Measurements from ENCODE around the gene GAGE12J. TPM values are rescaled to one million over a fixed set of nuclear protein-coding genes. Genes with fewer than 3 reads are reported as not detected.
"Not testable (repeated sequence)": the region's sequence is repeated elsewhere in the genome, so short reads cannot be mapped to it uniquely, and the experiment has no call there.

GAGE12J gene, protein sequence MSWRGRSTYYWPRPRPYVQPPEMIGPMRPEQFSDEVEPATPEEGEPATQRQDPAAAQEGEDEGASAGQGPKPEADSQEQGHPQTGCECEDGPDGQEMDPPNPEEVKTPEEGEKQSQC
- not detected in 2 replicates for total RNA-seq (2014; rRNA removed; shearing (Covaris generic))
- not detected in 2 replicates for total RNA-seq (2022)
- Bru-seq, nascent RNA: not detected
- BruChase-seq, experiment 1, labeled RNA remaining after a 6-hour chase: not detected
- BruChase-seq, experiment 2, labeled RNA remaining after a 2-hour chase: not detected
- long read RNA-seq: 0 reads

DNA sequence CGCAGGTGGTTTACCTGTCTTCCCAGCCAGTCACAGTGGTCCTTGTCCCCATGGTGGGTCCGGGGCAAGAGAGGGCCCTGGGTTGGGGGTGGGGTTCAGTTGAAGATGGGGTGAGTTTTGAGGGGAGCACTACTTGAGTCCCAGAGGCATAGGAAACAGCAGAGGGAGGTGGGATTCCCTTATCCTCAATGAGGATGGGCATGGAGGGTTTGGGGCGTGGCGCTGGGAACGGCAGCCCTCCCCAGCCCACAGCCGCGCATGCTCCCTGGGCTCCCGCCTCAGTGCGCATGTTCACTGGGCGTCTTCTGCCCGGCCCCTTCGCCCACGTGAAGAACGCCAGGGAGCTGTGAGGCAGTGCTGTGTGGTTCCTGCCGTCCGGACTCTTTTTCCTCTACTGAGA is at the start of gene GAGE12J:
TSS of gene GAGE12J (plus strand) at position 301 of the 400 bp plus-strand sequence. CDS start 1,157 bp downstream, outside the sequence.
- DNase-seq (ENCODE audit: low spot score); H3K79me2 ChIP-seq (ENCODE audit: insufficient read depth, low read depth, low read length); BruUV-seq (replicated peaks); H3K36me3 ChIP-seq (ENCODE audit: insufficient read depth, low read length); CTCF ChIA-PET (ENCODE audit: unreplicated experiment); H3K4me2 ChIP-seq (ENCODE audit: low read length); H4K20me1 ChIP-seq (ENCODE audit: insufficient read depth, low read length); H3K27ac ChIP-seq (ENCODE audit: low read depth, low read length, poor library complexity, severe bottlenecking); H3K9me3 ChIP-seq (ENCODE audit: low read length); intact Hi-C loops (cut with micrococcal nuclease; ENCODE audit: unreplicated experiment); H3K4me1 ChIP-seq (ENCODE audit: insufficient read depth, low read length, poor library complexity, severe bottlenecking); H3K4me3 ChIP-seq (ENCODE audit: low read depth, low read length, poor library complexity, severe bottlenecking); H3K9me2 ChIP-seq (ENCODE audit: insufficient read depth, low read length); H2AFZ ChIP-seq (ENCODE audit: low read length); POLR2A ChIA-PET: not testable (repeated sequence)

DNA sequence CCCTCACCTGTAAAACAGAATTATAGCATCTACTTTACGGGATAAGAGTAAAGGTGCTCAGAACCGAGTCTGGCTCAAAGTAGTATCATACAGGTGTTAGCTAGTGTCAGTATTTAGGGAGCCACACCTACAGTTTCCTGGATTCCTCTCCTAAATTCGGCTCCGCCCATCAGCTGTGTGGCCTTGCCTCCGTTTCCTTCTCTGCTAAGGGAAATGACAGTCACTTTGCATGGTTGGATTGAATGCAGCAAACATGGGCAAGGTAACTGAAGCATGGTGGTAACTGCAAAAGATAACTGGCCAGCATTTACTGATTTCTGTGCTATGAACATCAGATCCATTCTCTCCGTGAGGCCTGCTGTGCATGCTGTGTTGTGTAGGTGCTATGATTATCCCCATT is 49.4 kb upstream of the GAGE12J start:
- POLR2A ChIA-PET: interaction anchor here (1.7 kb wide), 1 partner anchor 82 kb away, joined by 5 read pairs; no protein-coding TSS in a partner anchor
- no peak overlapping the region for H2AFZ ChIP-seq (ENCODE audit: low read length)

DNA sequence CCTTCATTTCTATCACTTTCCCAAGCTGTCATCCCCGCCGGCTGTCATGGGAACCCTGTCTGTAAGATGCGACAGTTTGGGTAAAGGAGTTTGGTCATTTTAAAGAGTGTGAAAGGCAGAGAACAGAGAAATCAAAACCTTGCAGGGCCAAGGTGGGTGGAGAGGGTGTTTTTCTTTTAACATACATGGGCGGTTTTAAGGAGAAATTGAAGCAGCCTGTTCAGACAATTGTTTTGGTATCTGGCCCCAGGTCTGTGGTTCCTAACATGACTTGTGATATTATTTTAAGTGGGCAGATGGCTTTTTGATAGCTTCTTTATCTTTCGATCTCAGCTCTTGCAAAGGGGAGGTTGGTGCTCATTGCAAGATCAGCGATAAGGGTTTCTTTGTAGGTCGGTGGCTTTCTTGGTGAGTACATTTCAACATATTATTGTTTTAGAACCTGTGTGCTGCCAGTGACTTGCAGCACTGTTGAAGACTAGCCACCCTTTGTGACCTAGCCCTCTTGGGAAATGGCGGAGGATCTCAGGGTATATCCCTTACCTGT is 48.6 kb upstream of the GAGE12J start:
- ChIA-PET POLR2A (no interaction called here), CTCF (ENCODE audit: unreplicated experiment) (no interaction called here)
- no peak overlapping the region for H3K4me3 ChIP-seq (ENCODE audit: low read depth, low read length, poor library complexity, severe bottlenecking)
- intact Hi-C loops (cut with micrococcal nuclease; ENCODE audit: unreplicated experiment): no loop called here
- no peaks in the 10 kb centered on the region for H3K9me3 ChIP-seq (ENCODE audit: low read length)
- peaks cover 27% of the 10 kb centered on the region for H3K79me2 ChIP-seq (ENCODE audit: insufficient read depth, low read depth, low read length)
- H3K27ac ChIP-seq (ENCODE audit: low read depth, low read length, poor library complexity, severe bottlenecking): no peak overlapping the region
- no TSS peak for BruUV-seq (replicated peaks)
- peaks cover 29% of the 10 kb centered on the region for H3K4me1 ChIP-seq (ENCODE audit: insufficient read depth, low read length, poor library complexity, severe bottlenecking)
- no peak for TF ChIP-seq EZH2phosphoT487 (IDR thresholded peaks at IDR 0.05; ENCODE audit: borderline replicate concordance, low read depth, low read length)
- TF ChIP-seq, protein P1, sequence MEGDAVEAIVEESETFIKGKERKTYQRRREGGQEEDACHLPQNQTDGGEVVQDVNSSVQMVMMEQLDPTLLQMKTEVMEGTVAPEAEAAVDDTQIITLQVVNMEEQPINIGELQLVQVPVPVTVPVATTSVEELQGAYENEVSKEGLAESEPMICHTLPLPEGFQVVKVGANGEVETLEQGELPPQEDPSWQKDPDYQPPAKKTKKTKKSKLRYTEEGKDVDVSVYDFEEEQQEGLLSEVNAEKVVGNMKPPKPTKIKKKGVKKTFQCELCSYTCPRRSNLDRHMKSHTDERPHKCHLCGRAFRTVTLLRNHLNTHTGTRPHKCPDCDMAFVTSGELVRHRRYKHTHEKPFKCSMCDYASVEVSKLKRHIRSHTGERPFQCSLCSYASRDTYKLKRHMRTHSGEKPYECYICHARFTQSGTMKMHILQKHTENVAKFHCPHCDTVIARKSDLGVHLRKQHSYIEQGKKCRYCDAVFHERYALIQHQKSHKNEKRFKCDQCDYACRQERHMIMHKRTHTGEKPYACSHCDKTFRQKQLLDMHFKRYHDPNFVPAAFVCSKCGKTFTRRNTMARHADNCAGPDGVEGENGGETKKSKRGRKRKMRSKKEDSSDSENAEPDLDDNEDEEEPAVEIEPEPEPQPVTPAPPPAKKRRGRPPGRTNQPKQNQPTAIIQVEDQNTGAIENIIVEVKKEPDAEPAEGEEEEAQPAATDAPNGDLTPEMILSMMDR (conservative IDR thresholded peaks at IDR 0.05; ENCODE audit: low read length): no peak
- H3K36me3 ChIP-seq (ENCODE audit: insufficient read depth, low read length): peaks cover 8% of the 10 kb centered on the region; the same call in 1 of the 2 replicates
- H3K9me2 ChIP-seq (ENCODE audit: insufficient read depth, low read length): no peaks in the 10 kb centered on the region
- no peak for DNase-seq (ENCODE audit: low spot score)
- H3K4me2 ChIP-seq (ENCODE audit: low read length): no peak overlapping the region
- H4K20me1 ChIP-seq (ENCODE audit: insufficient read depth, low read length): no peaks in the 10 kb centered on the region
- H2AFZ ChIP-seq (ENCODE audit: low read length): no peak overlapping the region

More for the DNA sequence above, 49.4 kb upstream of the GAGE12J start:
- H3K27ac ChIP-seq (ENCODE audit: low read depth, low read length, poor library complexity, severe bottlenecking): no peak overlapping the region
- H3K4me2 ChIP-seq (ENCODE audit: low read length): peak overlapping the region; percentile 75
- no TSS peak for BruUV-seq (replicated peaks)
- peaks cover 27% of the 10 kb centered on the region for H3K79me2 ChIP-seq (ENCODE audit: insufficient read depth, low read depth, low read length)
- peak overlapping the region; percentile 91 for H3K4me3 ChIP-seq (ENCODE audit: low read depth, low read length, poor library complexity, severe bottlenecking)
- H3K4me1 ChIP-seq (ENCODE audit: insufficient read depth, low read length, poor library complexity, severe bottlenecking): peaks cover 32% of the 10 kb centered on the region
- no peaks in the 10 kb centered on the region for H3K9me2 ChIP-seq (ENCODE audit: insufficient read depth, low read length)
- no peaks in the 10 kb centered on the region for H3K9me3 ChIP-seq (ENCODE audit: low read length)
- TF ChIP-seq EZH2phosphoT487 (IDR thresholded peaks at IDR 0.05; ENCODE audit: borderline replicate concordance, low read depth, low read length): no peak
- TF ChIP-seq, protein P1 (conservative IDR thresholded peaks at IDR 0.05; ENCODE audit: low read length): no peak
- CTCF ChIA-PET (ENCODE audit: unreplicated experiment): no interaction called here
- intact Hi-C loops (cut with micrococcal nuclease; ENCODE audit: unreplicated experiment): no loop called here
- peak; percentile 12 for DNase-seq (ENCODE audit: low spot score)
- no peaks in the 10 kb centered on the region for H4K20me1 ChIP-seq (ENCODE audit: insufficient read depth, low read length)
- peaks cover 8% of the 10 kb centered on the region; the same call in 1 of the 2 replicates for H3K36me3 ChIP-seq (ENCODE audit: insufficient read depth, low read length)

Data from OCI-LY7 (cell line).